Measurements from ENCODE around the gene CCNDBP1. TPM values are rescaled to one million over a fixed set of nuclear protein-coding genes. Genes with fewer than 3 reads are reported as not detected.

Gene CCNDBP1
- total RNA-seq, 1 donor from 2014 or later: 31.1 TPM

- Mint-ChIP-seq H3K4me3 (ENCODE audit: unreplicated experiment) (no peak overlapping the region), H3K4me1 (ENCODE audit: unreplicated experiment) (no peaks in the 10 kb centered on the region), H3K9me3 (ENCODE audit: unreplicated experiment) (no peaks in the 10 kb centered on the region), H3K27me3 (ENCODE audit: unreplicated experiment) (peaks cover 2% of the 10 kb centered on the region), H3K27ac (ENCODE audit: unreplicated experiment) (no peak overlapping the region), H3K36me3 (ENCODE audit: low read depth, unreplicated experiment) (peaks cover 18% of the 10 kb centered on the region)
- TF ChIP-seq CTCF (IDR thresholded peaks at IDR 0.05; ENCODE audit: unreplicated experiment): no peak
- DNase-seq (ENCODE audit: low spot score): no peak
Measured at GRCh38 chr15:43199945-43200488, 14.8 kb downstream of the CCNDBP1 start.

GRCh38 chr15:43204016-43204901 is 19.1 kb downstream of the CCNDBP1 start:
- Mint-ChIP-seq H3K4me1 (ENCODE audit: unreplicated experiment) (no peaks in the 10 kb centered on the region), H3K27me3 (ENCODE audit: unreplicated experiment) (peaks cover 2% of the 10 kb centered on the region), H3K4me3 (ENCODE audit: unreplicated experiment) (no peak overlapping the region), H3K27ac (ENCODE audit: unreplicated experiment) (no peak overlapping the region), H3K9me3 (ENCODE audit: unreplicated experiment) (no peaks in the 10 kb centered on the region), H3K36me3 (ENCODE audit: low read depth, unreplicated experiment) (no peaks in the 10 kb centered on the region)
- peak; percentile 60 for DNase-seq (ENCODE audit: low spot score)
- TF ChIP-seq CTCF (IDR thresholded peaks at IDR 0.05; ENCODE audit: unreplicated experiment): peak; percentile 60

GRCh38 chr15:43206054-43206453 is 20.9 kb downstream of the CCNDBP1 start:
- no peak for TF ChIP-seq CTCF (IDR thresholded peaks at IDR 0.05; ENCODE audit: unreplicated experiment)
- Mint-ChIP-seq H3K9me3 (ENCODE audit: unreplicated experiment) (no peaks in the 10 kb centered on the region), H3K27ac (ENCODE audit: unreplicated experiment) (no peak overlapping the region), H3K4me1 (ENCODE audit: unreplicated experiment) (no peaks in the 10 kb centered on the region), H3K36me3 (ENCODE audit: low read depth, unreplicated experiment) (no peaks in the 10 kb centered on the region), H3K27me3 (ENCODE audit: unreplicated experiment) (peaks cover 10% of the 10 kb centered on the region), H3K4me3 (ENCODE audit: unreplicated experiment) (no peak overlapping the region)
- DNase-seq (ENCODE audit: low spot score): no peak

- H3K4me1 Mint-ChIP-seq (ENCODE audit: unreplicated experiment): no peaks in the 10 kb centered on the region
- no peak overlapping the region for H3K4me3 Mint-ChIP-seq (ENCODE audit: unreplicated experiment)
- no peak for TF ChIP-seq CTCF (IDR thresholded peaks at IDR 0.05; ENCODE audit: unreplicated experiment)
- no peaks in the 10 kb centered on the region for H3K36me3 Mint-ChIP-seq (ENCODE audit: low read depth, unreplicated experiment)
- no peaks in the 10 kb centered on the region for H3K9me3 Mint-ChIP-seq (ENCODE audit: unreplicated experiment)
- no peak overlapping the region for H3K27ac Mint-ChIP-seq (ENCODE audit: unreplicated experiment)
- H3K27me3 Mint-ChIP-seq (ENCODE audit: unreplicated experiment): peaks cover 11% of the 10 kb centered on the region
- DNase-seq (ENCODE audit: low spot score): no peak
Measured at GRCh38 chr15:43207024-43207423, 21.8 kb downstream of the CCNDBP1 start.

All from endothelial cell (in vitro differentiated cells).